Fibroblast of mammary gland (primary cell): Measurements from ENCODE around the gene SH3BGRL2.

Experiments used
- DNase-seq: peaks from one replicate; pipeline ENCODE4 v3.0.0-alpha.2; 2010; ENCODE audit warnings: low read depth
- H3K4me3 ChIP-seq: 2 replicates; pipeline ENCODE4 v1.5.1; 2011; ENCODE audit warnings: low read depth, mild to moderate bottlenecking, low read length, moderate library complexity; ENCODE audit not compliant: control insufficient read depth
- CTCF ChIP-seq: conservative IDR thresholded peaks from 2 replicates; pipeline ENCODE4 v1.5.1; 2011; ENCODE audit warnings: low read depth, low read length, inconsistent platforms; ENCODE audit not compliant: control insufficient read depth, insufficient read depth

SH3BGRL2 gene

GRCh38 chr6:79646006-79646405 is 14.9 kb downstream of the SH3BGRL2 start:
- DNase-seq: no peak
- TF ChIP-seq CTCF: no peak
- H3K4me3 ChIP-seq: no peak overlapping the region

- no peak for TF ChIP-seq CTCF
- DNase-seq: no peak
- H3K4me3 ChIP-seq: no peak overlapping the region
Measured at GRCh38 chr6:79646561-79646960, 15.4 kb downstream of the SH3BGRL2 start.

- no peak overlapping the region for H3K4me3 ChIP-seq
- DNase-seq: no peak
- TF ChIP-seq CTCF: no peak
Measured at GRCh38 chr6:79647741-79648140, 16.6 kb downstream of the SH3BGRL2 start.

- TF ChIP-seq CTCF: no peak
- DNase-seq: no peak
- H3K4me3 ChIP-seq: no peak overlapping the region
Measured at GRCh38 chr6:79648328-79648727, 17.2 kb downstream of the SH3BGRL2 start.

GRCh38 chr6:79649016-79649415 is 17.9 kb downstream of the SH3BGRL2 start:
- TF ChIP-seq CTCF: no peak
- H3K4me3 ChIP-seq: no peak overlapping the region
- no peak for DNase-seq

- no peak for DNase-seq
- TF ChIP-seq CTCF: no peak
- no peak overlapping the region for H3K4me3 ChIP-seq
Measured at GRCh38 chr6:79650950-79651349, 19.8 kb downstream of the SH3BGRL2 start.

- H3K4me3 ChIP-seq: no peak overlapping the region
- DNase-seq: no peak
- TF ChIP-seq CTCF: no peak
Measured at GRCh38 chr6:79656134-79656533, 25.0 kb downstream of the SH3BGRL2 start.
